ENCODE results near the gene TNRC6A. TPM values are rescaled to one million over a fixed set of nuclear protein-coding genes. Genes with fewer than 3 reads are reported as not detected.

The TNRC6A gene
- total and polyA plus RNA-seq, 12 donors = 32.0 to 83.3 (median 54.0) TPM

- Histone ChIP-seq H3K27ac (no peak overlapping the region), H3K27me3 (no peaks in the 10 kb centered on the region), H3K9me3 (replicated peaks in 1 of 3) (no peaks in the 10 kb centered on the region), H3K36me3 (replicated peaks in 1 of 2) (no peaks in the 10 kb centered on the region), H3K4me1 (replicated peaks in 1 of 2) (no peaks in the 10 kb centered on the region), H3K4me3 (no peak overlapping the region)
- TF ChIP-seq POLR2A (IDR thresholded peaks at IDR 0.05) (no peak), CTCF (IDR thresholded peaks at IDR 0.05) (no peak)
- intact Hi-C loops (cut with DNase I) = no loop called here
- no peak for DNase-seq
Measured at GRCh38 chr16:24713379-24713778, 16.1 kb upstream of the TNRC6A start.

DNA sequence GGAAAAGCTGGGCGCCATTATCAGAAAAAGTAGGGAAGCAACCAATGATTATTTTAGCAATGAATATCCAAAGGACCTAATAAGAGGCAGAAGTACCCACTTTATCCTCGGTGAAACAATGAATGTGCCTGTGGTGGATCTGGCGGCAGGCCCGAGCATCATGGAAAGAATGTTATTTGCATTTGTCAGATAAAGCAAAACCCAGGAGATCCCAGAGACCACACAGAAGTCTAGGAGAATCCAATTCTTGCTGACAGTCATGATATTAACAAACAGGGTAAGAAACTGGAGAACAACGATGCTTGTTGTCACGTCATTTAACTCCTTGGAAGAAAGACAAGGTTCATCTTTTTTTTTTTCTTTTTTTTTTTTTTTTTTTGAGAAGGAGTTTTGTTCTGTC is 12.0 kb upstream of the TNRC6A start:
- Histone ChIP-seq H3K4me3 (no peak overlapping the region), H3K9me3 (replicated peaks in 1 of 3) (no peaks in the 10 kb centered on the region), H3K36me3 (replicated peaks in 1 of 2) (no peaks in the 10 kb centered on the region), H3K4me1 (replicated peaks in 1 of 2) (no peaks in the 10 kb centered on the region), H3K27ac (no peak overlapping the region), H3K27me3 (no peaks in the 10 kb centered on the region)
- WGBS, 4 donors = 69 to 78% (median 77%) methylated on average over 6 of the region's 6 CpGs
- TF ChIP-seq CTCF (IDR thresholded peaks at IDR 0.05) (no peak), POLR2A (IDR thresholded peaks at IDR 0.05) (no peak)
- intact Hi-C loops (cut with DNase I) = no loop called here
- no peak for DNase-seq

DNA sequence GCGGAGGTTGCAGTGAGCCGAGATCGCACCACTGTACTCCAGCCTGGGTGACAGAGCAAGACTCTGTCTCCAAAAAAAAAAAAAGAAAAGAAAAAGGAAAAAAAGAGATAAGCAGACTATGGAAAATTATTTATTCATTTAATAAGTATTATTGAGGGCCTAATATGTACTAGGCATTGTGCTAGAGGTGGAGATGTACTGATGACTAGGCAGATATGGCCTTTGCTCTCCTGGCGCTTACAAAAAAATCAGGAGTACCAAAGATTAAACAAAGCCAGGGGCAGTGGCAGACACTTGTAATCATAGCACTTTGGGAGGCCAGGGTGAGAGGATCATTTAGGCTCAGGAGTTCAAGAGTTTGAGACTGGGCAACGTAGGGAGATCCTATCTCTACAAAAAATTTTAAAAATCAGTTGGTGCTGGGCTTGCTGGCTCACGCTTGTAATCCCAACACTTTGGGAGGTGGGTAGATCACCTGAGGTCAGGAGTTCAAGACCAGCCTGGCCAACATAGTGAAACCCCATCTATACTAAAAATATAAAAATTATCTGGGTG is 10.4 kb upstream of the TNRC6A start:
- Histone ChIP-seq H3K4me1 (replicated peaks in 1 of 2) (no peaks in the 10 kb centered on the region), H3K27ac (no peak overlapping the region), H3K27me3 (no peaks in the 10 kb centered on the region), H3K4me3 (no peak overlapping the region), H3K36me3 (replicated peaks in 1 of 2) (no peaks in the 10 kb centered on the region), H3K9me3 (replicated peaks in 1 of 3) (no peaks in the 10 kb centered on the region)
- intact Hi-C loops (cut with DNase I) = no loop called here
- WGBS, 4 donors = 91 to 99% (median 94%) methylated on average over 3 to 6 of the region's 6 CpGs
- TF ChIP-seq POLR2A (IDR thresholded peaks at IDR 0.05) (no peak), CTCF (IDR thresholded peaks at IDR 0.05) (no peak)
- no peak for DNase-seq

GRCh38 chr16:24721830-24722238 is 7.6 kb upstream of the TNRC6A start:
- no peak overlapping the region for H3K27ac ChIP-seq
- DNase-seq = no peak
- no peaks in the 10 kb centered on the region for H3K9me3 ChIP-seq (replicated peaks in 1 of 3)
- TF ChIP-seq CTCF (IDR thresholded peaks at IDR 0.05) (no peak), POLR2A (IDR thresholded peaks at IDR 0.05) (no peak)
- H3K27me3 ChIP-seq = no peaks in the 10 kb centered on the region
- intact Hi-C loops (cut with DNase I) = no loop called here
- whole genome bisulfite sequencing, 4 donors = 92 to 97% (median 96%) methylated on average over 6 of the region's 6 CpGs
- H3K4me1 ChIP-seq (replicated peaks in 1 of 2) = no peaks in the 10 kb centered on the region
- H3K36me3 ChIP-seq (replicated peaks in 1 of 2) = no peaks in the 10 kb centered on the region
- H3K4me3 ChIP-seq = no peak overlapping the region

All from adrenal gland (tissue), 12 donors.